NT2/D1 (cell line): Measurements from ENCODE around the gene SLC16A5.

Experiments
- DNase-seq: peaks from one replicate; pipeline ENCODE4 v3.0.0-alpha.2; 2011; ENCODE audit warnings: low read depth, low spot score
- H3K27me3 ChIP-seq: 2 replicates; pipeline ENCODE4 v1.6.0; 2011; ENCODE audit warnings: mild to moderate bottlenecking; ENCODE audit not compliant: insufficient read length, insufficient read depth
- H3K36me3 ChIP-seq: 2 replicates; pipeline ENCODE4 v1.6.1; 2011; ENCODE audit warnings: mild to moderate bottlenecking, low read length, mixed read lengths; ENCODE audit not compliant: insufficient read depth, insufficient read length
- H3K4me1 ChIP-seq: 2 replicates; pipeline ENCODE4 v1.5.1; 2011; ENCODE audit not compliant: insufficient read depth, insufficient read length
- H3K4me3 ChIP-seq: 2 replicates; pipeline ENCODE4 v1.5.1; 2011; ENCODE audit warnings: low read depth; ENCODE audit not compliant: insufficient read length
- H3K9ac ChIP-seq: 2 replicates; pipeline ENCODE4 v1.6.0; 2011; ENCODE audit warnings: low read depth; ENCODE audit not compliant: insufficient read length
- H3K9me3 ChIP-seq: 2 replicates; pipeline ENCODE4 v1.5.1; 2011; ENCODE audit warnings: mild to moderate bottlenecking, low read length; ENCODE audit not compliant: insufficient read depth
- SUZ12 ChIP-seq: IDR thresholded peaks from 2 replicates; pipeline ENCODE4 v1.6.1; 2011; ENCODE audit not compliant: insufficient read length, insufficient read depth; ENCODE audit errors: extremely low read depth
- YY1 ChIP-seq: IDR thresholded peaks from 2 replicates; pipeline ENCODE4 v1.6.1; 2011; ENCODE audit not compliant: insufficient read length, insufficient read depth
- ZNF274 ChIP-seq: IDR thresholded peaks from 2 replicates; pipeline ENCODE4 v1.6.1; 2011; ENCODE audit warnings: mild to moderate bottlenecking, low read depth, low read length

Gene SLC16A5

DNA sequence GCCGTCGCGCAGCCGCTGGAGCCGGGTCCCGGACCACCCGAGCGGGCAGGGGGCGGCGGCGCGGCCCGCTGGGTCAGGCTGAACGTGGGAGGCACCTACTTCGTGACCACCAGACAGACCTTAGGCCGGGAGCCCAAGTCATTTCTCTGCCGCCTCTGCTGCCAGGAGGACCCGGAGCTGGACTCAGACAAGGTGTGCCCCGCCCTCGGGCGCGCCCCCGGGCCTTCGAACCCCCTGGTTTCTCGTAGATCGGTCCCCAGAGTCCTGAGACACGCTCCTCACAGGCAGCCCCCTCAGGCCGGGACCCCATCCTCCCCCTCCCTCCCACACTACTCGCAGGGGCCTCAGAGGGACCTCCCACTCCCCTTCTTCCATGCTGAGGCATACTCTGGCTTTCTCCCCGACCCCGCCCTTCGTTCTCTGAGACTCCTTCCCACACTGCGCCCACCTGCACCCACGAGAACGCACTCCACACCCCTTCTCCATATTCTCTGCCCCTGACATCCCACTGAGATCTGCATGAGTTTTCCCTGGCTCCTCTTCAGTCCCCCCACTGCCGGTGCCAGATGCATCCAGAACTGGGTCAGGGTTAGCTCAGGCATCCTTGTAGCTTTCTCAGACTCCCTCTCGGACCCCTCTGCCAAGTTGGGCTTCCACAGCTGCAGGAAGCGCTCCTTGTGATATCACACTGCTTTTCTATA, 40.2 kb upstream of the SLC16A5 start:
- no peaks in the 10 kb centered on the region for H3K9me3 ChIP-seq

DNA sequence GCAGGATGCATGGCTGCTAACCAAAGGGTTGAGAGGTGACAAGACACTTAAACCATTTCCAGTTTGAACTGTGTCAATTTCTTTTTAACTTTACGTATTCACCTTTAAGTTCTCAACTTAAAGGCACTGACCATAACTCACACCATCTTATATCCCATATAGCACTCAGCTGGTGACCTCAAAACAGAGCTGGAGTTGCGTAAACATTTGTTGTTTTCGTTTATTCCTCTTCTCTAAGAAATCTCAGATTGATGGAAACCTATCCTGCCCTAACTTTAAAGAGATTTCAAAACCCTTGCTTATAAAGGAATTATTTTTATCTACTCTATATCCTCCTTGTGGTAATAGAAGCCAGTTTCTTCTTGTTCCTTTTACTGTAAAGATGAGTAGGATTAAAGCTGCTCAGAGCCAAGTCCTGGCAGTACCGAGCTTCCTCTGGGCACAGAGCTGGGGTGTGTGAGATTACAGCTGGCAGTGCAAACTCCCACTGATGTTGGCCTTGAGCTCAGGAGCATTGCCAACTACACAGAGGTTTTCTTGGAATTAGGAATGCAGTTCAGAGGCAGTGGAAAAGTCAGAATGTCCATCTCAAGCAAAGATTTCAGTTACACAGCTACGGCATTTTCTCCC, 39.4 kb upstream of the SLC16A5 start:
- no peaks in the 10 kb centered on the region for H3K27me3 ChIP-seq
- TF ChIP-seq ZNF274 (no peak), SUZ12 (no peak)
- H3K4me3 ChIP-seq = peak overlapping the region; percentile 93
- no peaks in the 10 kb centered on the region for H3K4me1 ChIP-seq
- H3K36me3 ChIP-seq = peaks cover 42% of the 10 kb centered on the region
- H3K9ac ChIP-seq = peak overlapping the region; percentile 98
- no peaks in the 10 kb centered on the region for H3K9me3 ChIP-seq
- no peak for DNase-seq

More for the DNA sequence above, 40.2 kb upstream of the SLC16A5 start:
- peaks cover 34% of the 10 kb centered on the region for H3K36me3 ChIP-seq
- no peak for TF ChIP-seq SUZ12
- no peak for TF ChIP-seq YY1
- no peak for TF ChIP-seq ZNF274
- peaks cover 4% of the 10 kb centered on the region for H3K4me1 ChIP-seq
- no peak for DNase-seq
- H3K9ac ChIP-seq = peak overlapping the region; percentile 98
- peak overlapping the region; percentile 93 for H3K4me3 ChIP-seq
- H3K27me3 ChIP-seq = no peaks in the 10 kb centered on the region

DNA sequence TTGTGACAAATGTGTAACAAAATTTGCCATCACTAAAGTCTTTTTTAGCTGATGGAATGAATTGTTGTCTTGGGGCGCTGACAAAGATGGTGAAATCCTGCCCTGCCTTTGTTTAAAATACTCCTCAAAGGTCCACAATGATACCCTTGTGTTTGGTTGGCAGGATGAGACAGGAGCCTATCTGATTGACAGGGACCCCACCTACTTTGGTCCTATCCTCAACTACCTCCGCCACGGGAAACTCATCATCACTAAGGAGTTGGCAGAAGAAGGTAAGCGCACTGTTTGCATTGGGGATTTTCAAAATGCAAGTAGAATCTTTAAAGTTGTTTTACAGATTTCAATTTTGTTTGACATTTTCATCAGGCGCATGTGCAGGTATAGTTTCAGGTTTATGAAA, 38.7 kb upstream of the SLC16A5 start:
- Histone ChIP-seq H3K9me3 (peaks cover 3% of the 10 kb centered on the region; the same call in 1 of the 2 replicates), H3K4me1 (no peaks in the 10 kb centered on the region), H3K27me3 (no peaks in the 10 kb centered on the region), H3K9ac (no peak overlapping the region), H3K4me3 (no peak overlapping the region), H3K36me3 (peaks cover 49% of the 10 kb centered on the region)
- DNase-seq = no peak
- no peak for TF ChIP-seq YY1

DNA sequence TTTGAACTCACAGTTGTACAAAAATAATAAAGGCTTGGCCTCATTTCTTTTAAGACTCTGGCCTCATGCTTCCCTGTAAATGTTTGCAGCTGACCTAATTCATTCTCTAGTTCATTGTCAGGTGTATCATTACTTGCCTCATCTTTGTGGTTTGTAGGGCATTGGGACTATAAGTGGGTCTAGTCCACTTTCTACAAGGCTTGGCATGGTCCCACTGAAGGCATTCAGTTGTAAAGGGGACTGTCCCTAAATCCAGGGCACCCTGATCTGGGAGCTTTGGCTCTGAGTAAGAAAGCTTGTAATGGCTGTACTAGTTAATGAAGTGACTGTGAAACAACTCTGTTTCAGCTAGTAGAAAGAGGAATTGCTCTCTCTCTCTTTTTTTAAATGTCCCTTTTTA, 38.0 kb upstream of the SLC16A5 start:
- Histone ChIP-seq H3K4me3 (no peak overlapping the region), H3K27me3 (no peaks in the 10 kb centered on the region), H3K9me3 (peaks cover 4% of the 10 kb centered on the region; the same call in 1 of the 2 replicates), H3K36me3 (peaks cover 53% of the 10 kb centered on the region), H3K4me1 (no peaks in the 10 kb centered on the region), H3K9ac (no peak overlapping the region)
- no peak for DNase-seq
- TF ChIP-seq SUZ12 (no peak), YY1 (no peak), ZNF274 (no peak)

DNA sequence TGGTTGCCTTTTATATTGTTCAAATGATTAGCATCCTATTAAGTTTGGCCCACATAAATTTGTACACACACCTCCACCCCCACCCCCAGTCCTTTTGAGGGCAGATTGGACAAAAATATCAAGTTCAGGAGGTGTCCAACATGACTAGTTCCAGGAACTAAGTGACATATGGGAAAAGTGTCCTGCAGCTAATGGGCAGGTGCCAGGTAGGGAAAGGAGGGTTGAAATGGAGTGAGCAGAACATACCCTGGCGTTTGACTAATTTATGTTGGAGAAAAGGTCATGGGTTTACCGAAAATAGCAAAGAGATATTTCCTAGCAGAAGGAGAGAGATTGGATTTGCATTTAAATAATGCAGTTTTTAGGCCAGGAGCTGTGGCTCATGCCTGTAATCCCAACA, 35.8 kb upstream of the SLC16A5 start:
- Histone ChIP-seq H3K9me3 (peaks cover 4% of the 10 kb centered on the region; the same call in 1 of the 2 replicates), H3K27me3 (no peaks in the 10 kb centered on the region), H3K4me1 (no peaks in the 10 kb centered on the region), H3K36me3 (peaks cover 73% of the 10 kb centered on the region), H3K4me3 (no peak overlapping the region), H3K9ac (no peak overlapping the region)
- no peak for DNase-seq
- TF ChIP-seq ZNF274 = no peak
- TF ChIP-seq SUZ12 = no peak
- TF ChIP-seq YY1 = no peak

DNA sequence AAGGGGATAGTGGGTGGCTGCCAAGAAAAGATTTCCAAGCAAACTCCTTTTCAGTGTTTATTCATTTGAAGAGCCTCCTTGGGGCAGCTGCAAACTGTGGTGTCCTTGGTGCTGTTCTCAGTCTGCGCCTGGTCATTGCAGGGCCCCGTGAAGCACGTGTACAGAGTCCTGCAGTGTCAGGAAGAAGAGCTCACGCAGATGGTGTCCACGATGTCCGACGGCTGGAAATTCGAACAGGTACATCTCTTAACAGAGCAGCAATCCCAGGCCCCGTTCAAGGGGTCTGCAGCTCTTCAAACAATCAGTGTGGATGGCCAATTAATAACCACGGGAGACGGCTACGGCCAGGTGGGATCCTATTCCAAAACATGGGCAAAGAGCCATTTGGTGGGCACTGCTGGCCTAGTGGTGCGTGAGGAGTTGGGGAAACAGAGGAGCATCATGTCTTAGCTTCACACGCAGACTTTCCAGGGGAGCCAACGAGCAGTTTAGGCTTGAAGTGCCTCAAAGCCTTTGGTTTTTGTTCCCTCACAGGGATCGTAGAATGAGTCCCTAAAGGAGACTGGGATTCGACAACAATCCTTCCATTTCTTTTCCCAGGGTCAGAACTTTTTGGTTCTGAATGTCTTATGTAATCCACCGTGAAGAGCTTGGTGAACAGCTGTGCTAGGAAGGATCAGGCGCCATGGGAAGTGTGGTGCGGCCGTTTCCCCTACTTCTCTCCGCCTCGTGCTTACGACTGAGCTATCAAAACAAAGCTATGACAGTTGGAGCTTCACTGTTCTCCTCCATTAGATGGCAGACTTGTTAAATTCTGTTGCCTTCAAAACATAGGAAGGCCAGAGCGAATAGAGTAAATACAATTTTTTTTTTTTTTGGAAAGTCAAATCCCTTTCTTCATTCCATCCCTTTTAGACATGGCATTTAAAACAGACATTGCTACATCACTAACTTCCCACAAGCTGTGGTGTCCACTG, 28.1 kb upstream of the SLC16A5 start:
- Histone ChIP-seq H3K9ac (no peak overlapping the region), H3K36me3 (peaks cover 81% of the 10 kb centered on the region), H3K9me3 (no peaks in the 10 kb centered on the region), H3K27me3 (no peaks in the 10 kb centered on the region), H3K4me1 (peaks cover under 1% of the 10 kb centered on the region), H3K4me3 (no peak overlapping the region)
- DNase-seq = no peak
- TF ChIP-seq YY1 (no peak), SUZ12 (no peak), ZNF274 (no peak)

DNA sequence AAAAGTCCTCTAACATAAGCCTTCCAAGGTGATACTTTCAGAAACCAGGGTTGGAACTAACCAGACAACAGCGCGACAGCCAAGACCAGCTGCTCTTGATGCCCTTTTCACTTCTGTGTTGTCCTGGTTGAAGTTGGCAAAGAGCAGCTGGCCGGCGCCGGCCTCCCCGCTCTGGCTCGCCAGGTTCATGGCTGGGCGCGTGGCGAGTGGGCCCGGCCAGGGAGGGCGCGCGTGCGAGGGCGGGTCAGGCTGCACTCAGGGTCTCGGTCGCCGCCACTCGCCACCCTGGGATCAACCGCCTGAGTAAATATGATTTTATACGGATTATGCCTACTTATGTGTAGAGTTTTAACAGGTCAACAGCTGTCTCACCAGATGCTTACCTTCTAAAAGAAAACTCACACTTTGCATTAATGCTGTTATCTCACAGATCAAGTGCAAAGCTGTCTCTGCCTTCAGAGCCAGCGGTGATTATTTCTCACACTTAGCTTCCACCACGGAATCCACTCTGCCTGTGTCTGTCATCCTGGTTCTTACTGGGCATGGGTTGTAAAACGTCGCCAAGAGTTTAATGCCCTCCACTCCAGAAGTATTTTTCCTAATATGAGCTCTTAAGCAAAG, 27.2 kb upstream of the SLC16A5 start:
- no peak overlapping the region for H3K9ac ChIP-seq
- TF ChIP-seq SUZ12 (no peak), ZNF274 (no peak), YY1 (no peak)

More for the DNA sequence above, 27.2 kb upstream of the SLC16A5 start:
- Histone ChIP-seq H3K4me3 (no peak overlapping the region), H3K36me3 (peaks cover 81% of the 10 kb centered on the region), H3K4me1 (peaks cover 2% of the 10 kb centered on the region), H3K9me3 (no peaks in the 10 kb centered on the region), H3K27me3 (no peaks in the 10 kb centered on the region)
- no peak for DNase-seq
